ENCODE measurements around the gene AKAP6. TPM values are rescaled to one million over a fixed set of nuclear protein-coding genes. Genes with fewer than 3 reads are reported as not detected.

AKAP6 gene
- total and polyA plus RNA-seq, 10 of the 15 experiments (the other 5 are each of a cell fraction or from before 2014, with no cell fraction given) = 0.35 to 5.9 (median 2.2) TPM

GRCh38 chr14:32697114-32697513 lies 368.0 kb downstream of the AKAP6 start:
- Histone ChIP-seq H3K79me2 (ENCODE audit: control insufficient read depth, insufficient read depth, low read length) (no peaks in the 10 kb centered on the region), H3K36me3 (ENCODE audit: control insufficient read depth in 2 of 2, insufficient read depth in 2 of 2, low read length in 1 of 2) (no peaks in the 10 kb centered on the region), H3K27me3 (replicated peaks in 1 of 2; ENCODE audit: control insufficient read depth in 2 of 2, insufficient read depth in 2 of 2, low read length in 1 of 2) (no peaks in the 10 kb centered on the region), H4K20me1 (ENCODE audit: control insufficient read depth, insufficient read depth) (no peaks in the 10 kb centered on the region), H3K9me3 (replicated peaks; ENCODE audit: control insufficient read depth, insufficient read depth, low read length) (no peaks in the 10 kb centered on the region), H3K4me1 (ENCODE audit: control insufficient read depth, insufficient read depth, low read length) (no peaks in the 10 kb centered on the region), H3K4me2 (ENCODE audit: control insufficient read depth, insufficient read depth) (no peak overlapping the region), H2AFZ (ENCODE audit: control insufficient read depth, low read depth, low read length) (no peak overlapping the region), H3K27ac (ENCODE audit: control insufficient read depth, insufficient read depth) (no peak overlapping the region), H3K4me3 (no peak overlapping the region), H3K9ac (ENCODE audit: control insufficient read depth, insufficient read depth, low read length) (no peak overlapping the region)
- CTCF ChIA-PET = interaction anchor here (0.6 kb wide), 1 partner anchor 1802 kb away, joined by 3 read pairs; no protein-coding TSS in a partner anchor
- 26% methylated on average over 2 of the region's 2 CpGs for WGBS (ENCODE audit: insufficient coverage, insufficient replicate concordance, low lambda C conversion rate, missing lambda C conversion rate)
- FAIRE-seq = no peak
- SMC1A ChIA-PET (ENCODE audit: uncharacterized antibody, unreplicated experiment) = no interaction called here
- POLR2A ChIA-PET = no interaction called here
- intact Hi-C loops (cut with micrococcal nuclease; ENCODE audit: unreplicated experiment) = no loop called here
- BruUV-seq (replicated peaks) = no TSS peak
- RAD21 ChIA-PET (ENCODE audit: unreplicated experiment) = no interaction called here
- DNase-seq (ENCODE audit: low read depth, low spot score) = no peak
- no peak for ATAC-seq
- in situ Hi-C loops (cut with MboI) = no loop called here
- TF ChIP-seq GATAD2B (conservative IDR thresholded peaks at IDR 0.05; ENCODE audit: low read depth) = no peak
- no peak for TF ChIP-seq TAF1 (IDR thresholded peaks at IDR 0.05; ENCODE audit: borderline replicate concordance, low read depth, low read length)
- TF ChIP-seq BCLAF1 (IDR thresholded peaks at IDR 0.05) = no peak
- no peak for TF ChIP-seq ZBTB33 (IDR thresholded peaks at IDR 0.05)
- no peak for TF ChIP-seq GABPA (IDR thresholded peaks at IDR 0.05; ENCODE audit: low read depth)
- TF ChIP-seq IRF4 (IDR thresholded peaks at IDR 0.05; ENCODE audit: low read depth, low read length) = no peak
- no peak for TF ChIP-seq ZNF687 (IDR thresholded peaks at IDR 0.05)
- no peak for TF ChIP-seq POLR2AphosphoS5 (IDR thresholded peaks at IDR 0.05; ENCODE audit: low read length)
- TF ChIP-seq SPI1 (IDR thresholded peaks at IDR 0.05; ENCODE audit: borderline replicate concordance, insufficient read depth, low read depth, low read length) = no peak
- TF ChIP-seq ZBED1 (IDR thresholded peaks at IDR 0.05; ENCODE audit: borderline replicate concordance) = no peak
- no peak for TF ChIP-seq PKNOX1 (IDR thresholded peaks at IDR 0.05)
- no peak for TF ChIP-seq SMARCA5 (IDR thresholded peaks at IDR 0.05)
